NCI-H774 (cell line): ENCODE data around the gene VPS37C.
"Not testable (repeated sequence)": the region's sequence is repeated elsewhere in the genome, so short reads cannot be mapped to it uniquely, and the experiment has no call there.

ENCODE experiments used
- DNase-seq: peaks from one replicate; lab custom pipeline; 2025; lab: John Stamatoyannopoulos, UW

Gene VPS37C

DNA sequence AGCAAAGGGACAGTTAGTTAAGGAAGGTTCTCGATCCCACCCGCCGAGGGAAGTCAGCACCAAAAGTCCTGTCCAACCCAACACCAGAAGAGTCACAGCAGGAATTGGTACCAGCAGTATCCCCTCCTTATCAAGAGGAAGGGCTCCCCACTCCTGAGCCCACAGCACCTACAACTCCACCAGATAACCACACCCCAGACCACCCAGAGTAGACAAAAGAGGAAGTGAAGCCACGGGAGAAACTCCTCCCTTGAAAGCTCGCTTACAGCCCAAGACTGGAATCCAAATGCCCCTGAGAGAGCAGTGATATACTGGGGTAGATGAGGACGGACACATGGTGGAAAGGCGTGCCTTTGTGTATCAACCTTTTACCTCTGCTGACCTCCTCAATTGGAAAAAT, 66.2 kb downstream of the VPS37C start:
- no peak for DNase-seq

GRCh38 chr11:61094167-61094566, 67.1 kb downstream of the VPS37C start:
- not testable (repeated sequence) for DNase-seq

GRCh38 chr11:61092908-61093763, 68.1 kb downstream of the VPS37C start:
- DNase-seq, result no peak

DNA sequence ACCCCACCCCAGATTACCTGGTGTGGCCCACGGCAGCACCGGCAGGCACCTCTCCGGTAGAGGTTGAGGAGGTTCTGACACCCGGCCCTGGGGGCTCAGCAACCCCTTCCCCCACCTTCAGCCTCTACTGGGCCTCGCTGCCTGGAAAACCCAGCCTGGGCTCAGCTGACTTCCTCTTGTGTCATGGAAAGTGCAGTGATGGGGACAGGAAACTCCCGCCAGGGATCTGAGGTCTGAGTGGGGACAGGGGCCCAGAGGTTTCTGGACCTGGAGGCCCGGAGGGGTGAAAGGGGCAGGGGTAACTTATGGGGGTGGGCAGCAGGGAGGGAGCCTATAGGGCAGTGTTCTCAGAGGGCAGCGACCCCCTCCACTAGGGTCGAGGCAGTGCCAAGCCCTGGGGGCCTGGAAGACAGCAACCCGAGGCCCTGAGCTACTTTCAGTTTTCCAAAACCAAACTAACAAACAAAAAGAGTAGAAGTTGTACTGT, 68.9 kb downstream of the VPS37C start:
- no peak for DNase-seq

- DNase-seq, result no peak
Observed at GRCh38 chr11:61091373-61092279, 69.6 kb downstream of the VPS37C start.

DNA sequence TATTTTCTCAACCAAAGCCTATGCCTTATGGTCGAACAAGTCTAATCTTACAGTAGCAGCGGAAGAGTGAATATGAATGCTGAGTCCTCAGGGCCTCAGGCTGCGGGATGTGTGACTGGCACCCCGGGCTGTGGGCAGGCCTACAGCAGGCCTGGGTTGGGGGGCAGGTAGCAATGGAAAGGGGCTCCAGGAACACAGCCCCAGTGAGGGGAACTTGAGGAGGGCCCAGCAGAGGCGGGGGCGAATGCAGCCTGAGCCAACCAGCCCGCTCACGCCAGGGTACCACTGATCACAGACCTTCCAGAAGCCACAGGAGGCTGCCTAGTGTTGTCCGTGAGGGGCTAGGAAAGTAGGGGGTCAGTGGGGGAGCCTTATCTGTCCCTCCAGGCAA, 70.2 kb downstream of the VPS37C start:
- no peak for DNase-seq

DNA sequence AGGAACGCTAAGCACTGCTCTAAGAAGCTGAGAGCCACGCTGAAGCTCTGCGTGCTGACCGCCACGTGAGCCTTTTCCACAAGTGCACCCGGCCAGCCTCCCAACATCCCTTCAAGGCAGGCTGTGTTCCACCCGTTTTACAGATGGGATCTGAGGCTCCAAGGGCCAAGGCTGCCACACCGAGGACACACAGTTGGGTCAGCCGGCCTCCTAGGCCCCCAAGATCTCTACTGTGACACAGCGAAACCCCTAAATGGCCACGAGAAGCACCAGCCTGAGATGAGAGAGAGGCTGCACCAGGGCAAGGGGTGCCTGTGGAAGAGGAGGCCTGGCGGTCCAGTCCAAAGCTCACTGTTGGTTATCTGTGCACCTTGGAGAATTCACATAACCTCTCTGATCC, 70.7 kb downstream of the VPS37C start:
- DNase-seq, result no peak

GRCh38 chr11:61089806-61090491, 71.3 kb downstream of the VPS37C start:
- no peak for DNase-seq

GRCh38 chr11:61087426-61088119, 73.7 kb downstream of the VPS37C start:
- no peak for DNase-seq

- DNase-seq, result no peak
Observed at GRCh38 chr11:61083601-61084147, 77.6 kb downstream of the VPS37C start.

GRCh38 chr11:61082931-61083531, 78.2 kb downstream of the VPS37C start:
- DNase-seq, result no peak

DNA sequence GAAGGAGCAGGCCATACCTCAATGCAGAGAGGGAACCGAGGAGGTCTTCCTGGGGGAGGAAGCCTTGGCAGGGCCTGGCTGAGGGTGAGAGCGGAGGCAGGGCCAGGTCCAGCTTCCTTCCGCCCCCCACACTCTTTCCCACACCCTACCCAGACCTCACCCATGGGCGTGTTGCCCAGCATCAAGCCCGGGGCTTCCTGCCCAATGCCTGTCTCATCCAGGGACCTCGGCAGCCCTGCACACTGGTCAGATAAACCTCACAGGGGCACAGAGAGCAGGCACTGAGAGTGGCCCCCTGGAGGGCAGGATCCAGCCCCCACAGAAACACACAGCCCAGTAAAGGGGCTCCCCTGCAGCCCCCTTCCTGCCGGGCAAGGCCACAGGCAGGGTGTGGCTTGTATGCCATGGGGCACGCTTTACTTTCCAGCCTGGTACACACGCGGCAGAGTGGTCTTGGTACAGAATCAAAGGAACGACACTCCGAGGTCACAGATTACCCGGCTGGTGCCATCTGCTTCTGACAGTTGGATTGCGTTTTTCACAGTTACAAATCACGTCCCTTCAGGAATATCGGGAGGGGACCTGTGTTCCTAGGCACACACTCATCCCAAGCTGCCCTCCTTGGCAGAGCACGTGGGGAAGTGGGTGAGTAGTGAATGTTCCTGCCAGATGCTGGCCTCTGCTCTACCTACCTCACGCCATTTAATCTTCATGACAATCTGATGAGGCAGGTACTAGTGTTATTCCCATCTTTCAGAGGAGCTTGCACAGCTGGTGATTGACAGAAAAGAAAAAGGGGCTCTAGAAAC, 79.0 kb downstream of the VPS37C start:
- no peak for DNase-seq

- no peak for DNase-seq
Observed at GRCh38 chr11:61080986-61081590, 80.1 kb downstream of the VPS37C start.

DNA sequence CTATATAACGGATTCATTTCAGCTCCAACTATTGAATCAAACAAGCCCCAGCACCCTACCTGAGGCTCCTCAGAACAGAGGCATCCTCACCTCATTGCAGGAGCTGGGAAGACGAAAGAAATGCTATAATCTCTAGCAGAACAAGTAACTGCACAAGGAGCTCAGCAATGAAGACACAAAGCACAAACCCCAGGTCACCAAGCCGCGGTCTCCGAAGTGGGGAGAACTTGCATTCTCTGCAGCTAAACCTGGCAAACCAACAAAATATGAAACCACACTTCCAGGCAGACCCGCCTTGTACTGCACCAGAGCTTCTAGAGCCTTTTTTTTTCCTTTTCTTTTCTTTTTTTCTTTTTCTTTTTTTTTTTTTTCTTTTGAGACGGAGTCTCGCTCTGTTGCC, 80.7 kb downstream of the VPS37C start:
- no peak for DNase-seq
